Type B pancreatic cell (in vitro differentiated cells): Measurements from ENCODE around the gene RASA1. TPM values are rescaled to one million over a fixed set of nuclear protein-coding genes. Genes with fewer than 3 reads are reported as not detected.
"Not testable (repeated sequence)": the region's sequence is repeated elsewhere in the genome, so short reads cannot be mapped to it uniquely, and the experiment has no call there.

ENCODE experiments used
- DNase-seq: peaks from one replicate; pipeline ENCODE4 v3.0.0; 2021; ENCODE audit warnings: mixed read lengths; ENCODE audit not compliant: unreplicated experiment; ENCODE audit errors: extremely low spot score
- H3K27ac Mint-ChIP-seq: 2 replicates; pipeline ENCODE4 v1.8.0; 2021; ENCODE audit warnings: mild to moderate bottlenecking, mixed read lengths
- H3K27me3 Mint-ChIP-seq: 2 replicates; pipeline ENCODE4 v1.8.0; 2021; ENCODE audit warnings: mixed read lengths
- H3K36me3 Mint-ChIP-seq: 2 replicates; pipeline ENCODE4 v1.8.0; 2021; ENCODE audit warnings: mixed read lengths
- H3K4me1 Mint-ChIP-seq: one replicate; pipeline ENCODE4 v1.8.0; 2021; ENCODE audit warnings: mixed read lengths; ENCODE audit not compliant: unreplicated experiment
- H3K4me3 Mint-ChIP-seq: 2 replicates; pipeline ENCODE4 v1.8.0; 2021; ENCODE audit warnings: mild to moderate bottlenecking, mixed read lengths
- H3K9me3 Mint-ChIP-seq: 2 replicates; pipeline ENCODE4 v1.8.0; 2021; ENCODE audit warnings: mixed read lengths
- total RNA-seq: library from RNA; stranded (reverse); gene quantifications from 2 replicates; pipeline ENCODE4 v1.2.1, GENCODE V29; 2021; ENCODE audit warnings: low replicate concordance
- TF ChIP-seq, protein P1 (sequence below): fragments of 200-600 bp; sonication (generic); conservative IDR thresholded peaks from 2 replicates; pipeline ENCODE4 v1.5.0; 2021; ENCODE audit warnings: antibody characterized with exemption, mild to moderate bottlenecking

The RASA1 gene
- total RNA-seq, 1 donor from 2014 or later, result 33.0 TPM

DNA sequence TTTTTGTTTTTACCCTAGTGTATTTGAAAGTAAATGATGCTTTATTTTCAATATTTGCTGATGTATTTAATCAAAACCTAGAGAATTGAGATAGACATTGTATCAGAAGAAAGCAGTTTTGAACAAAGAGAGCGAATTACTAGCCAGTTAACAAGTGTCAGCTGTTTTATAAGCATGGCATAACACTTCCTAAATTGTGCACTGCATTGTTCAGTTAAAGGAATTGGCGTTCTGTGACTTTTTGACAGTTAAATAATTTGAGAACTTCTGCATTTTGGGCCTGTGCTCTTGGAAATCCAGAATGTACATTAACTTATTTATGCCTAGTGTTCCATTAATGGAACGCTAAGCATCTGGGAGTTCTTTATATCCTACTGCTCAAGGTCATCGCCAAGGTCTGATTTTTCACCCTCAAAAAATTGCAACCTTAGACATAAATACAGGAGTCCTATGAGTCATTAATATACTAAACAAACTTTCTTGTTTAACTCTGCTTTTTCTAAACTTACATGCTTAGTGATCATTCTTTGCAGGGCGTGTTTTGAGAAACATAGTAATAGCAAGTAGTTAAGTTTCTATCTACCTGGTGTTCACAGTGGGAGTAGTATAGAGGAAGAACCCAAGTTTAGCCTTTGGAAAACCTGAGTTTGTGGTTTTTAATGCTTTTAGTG is 31.1 kb downstream of the RASA1 start:
- Mint-ChIP-seq H3K27ac (no peak overlapping the region), H3K4me3 (no peak overlapping the region), H3K36me3 (peaks cover 3% of the 10 kb centered on the region), H3K4me1 (peaks cover 11% of the 10 kb centered on the region), H3K27me3 (no peaks in the 10 kb centered on the region), H3K9me3 (peaks cover under 1% of the 10 kb centered on the region)
- DNase-seq, result no peak
- TF ChIP-seq, protein P1, sequence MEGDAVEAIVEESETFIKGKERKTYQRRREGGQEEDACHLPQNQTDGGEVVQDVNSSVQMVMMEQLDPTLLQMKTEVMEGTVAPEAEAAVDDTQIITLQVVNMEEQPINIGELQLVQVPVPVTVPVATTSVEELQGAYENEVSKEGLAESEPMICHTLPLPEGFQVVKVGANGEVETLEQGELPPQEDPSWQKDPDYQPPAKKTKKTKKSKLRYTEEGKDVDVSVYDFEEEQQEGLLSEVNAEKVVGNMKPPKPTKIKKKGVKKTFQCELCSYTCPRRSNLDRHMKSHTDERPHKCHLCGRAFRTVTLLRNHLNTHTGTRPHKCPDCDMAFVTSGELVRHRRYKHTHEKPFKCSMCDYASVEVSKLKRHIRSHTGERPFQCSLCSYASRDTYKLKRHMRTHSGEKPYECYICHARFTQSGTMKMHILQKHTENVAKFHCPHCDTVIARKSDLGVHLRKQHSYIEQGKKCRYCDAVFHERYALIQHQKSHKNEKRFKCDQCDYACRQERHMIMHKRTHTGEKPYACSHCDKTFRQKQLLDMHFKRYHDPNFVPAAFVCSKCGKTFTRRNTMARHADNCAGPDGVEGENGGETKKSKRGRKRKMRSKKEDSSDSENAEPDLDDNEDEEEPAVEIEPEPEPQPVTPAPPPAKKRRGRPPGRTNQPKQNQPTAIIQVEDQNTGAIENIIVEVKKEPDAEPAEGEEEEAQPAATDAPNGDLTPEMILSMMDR, result no peak

DNA sequence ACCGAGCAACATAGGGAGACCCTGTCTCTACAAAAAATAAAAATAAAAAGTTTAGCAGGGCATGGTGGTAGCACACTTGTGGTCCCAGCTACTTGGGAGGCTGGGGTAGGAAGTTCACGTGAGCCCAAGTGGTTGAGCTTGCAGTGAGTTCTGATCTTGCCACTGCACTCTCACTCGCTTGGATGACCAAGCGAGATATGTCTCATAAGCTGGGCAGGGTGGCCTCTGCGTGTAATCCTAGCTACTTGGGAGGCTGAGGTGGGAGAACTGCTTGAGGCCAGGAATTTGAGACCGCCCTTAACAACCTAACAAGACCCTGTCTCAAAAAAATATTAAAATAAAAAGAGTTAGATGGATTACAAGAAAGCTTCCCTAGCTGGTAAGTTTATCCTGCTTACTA is 32.5 kb downstream of the RASA1 start:
- TF ChIP-seq, protein P1, result no peak
- Mint-ChIP-seq H3K27ac (no peak overlapping the region), H3K27me3 (no peaks in the 10 kb centered on the region), H3K4me3 (no peak overlapping the region), H3K36me3 (peaks cover 10% of the 10 kb centered on the region), H3K9me3 (no peaks in the 10 kb centered on the region), H3K4me1 (peaks cover 11% of the 10 kb centered on the region)
- no peak for DNase-seq

DNA sequence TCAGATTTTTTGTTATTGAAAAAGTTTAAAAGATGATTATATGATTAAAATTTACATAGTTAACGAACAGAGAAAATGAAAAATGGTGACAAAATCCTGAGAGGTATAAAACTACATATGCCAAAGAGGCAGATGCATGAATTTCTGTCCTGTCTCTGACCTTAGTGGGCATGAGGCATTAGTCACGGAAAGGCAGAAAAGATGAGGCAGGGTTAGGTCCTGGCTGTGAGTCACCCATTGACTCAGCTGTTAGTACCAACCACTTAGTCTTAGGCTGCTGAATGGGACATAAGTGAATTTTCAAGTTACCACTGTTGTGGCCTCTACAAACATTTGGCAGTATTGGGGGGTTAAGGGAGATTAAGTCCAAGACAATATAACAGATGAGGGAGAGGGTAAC is 33.1 kb downstream of the RASA1 start:
- Mint-ChIP-seq H3K27me3 (no peaks in the 10 kb centered on the region), H3K4me1 (peaks cover 11% of the 10 kb centered on the region)
- TF ChIP-seq, protein P1, result no peak

DNA sequence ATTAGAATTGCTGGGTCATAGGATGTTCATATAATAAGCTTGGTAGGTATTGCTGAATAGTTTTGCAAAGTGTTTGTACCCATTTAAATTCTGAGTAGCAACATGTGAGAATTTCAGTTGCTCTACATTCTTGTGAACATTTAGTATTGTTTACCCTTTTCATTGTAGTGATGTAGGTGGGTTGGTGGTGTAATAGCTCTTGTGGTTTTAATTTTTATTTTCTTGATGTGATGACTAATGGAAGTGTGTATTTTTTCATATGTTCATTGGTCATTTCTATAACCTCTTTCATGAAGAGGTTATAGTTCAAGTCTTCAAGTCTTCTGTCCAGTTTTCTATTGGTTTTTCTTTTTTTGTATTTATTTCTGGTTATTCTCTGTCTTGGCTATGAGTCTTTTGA is 34.4 kb downstream of the RASA1 start:
- TF ChIP-seq, protein P1, result no peak
- Mint-ChIP-seq H3K27me3 (no peaks in the 10 kb centered on the region), H3K9me3 (peaks cover 5% of the 10 kb centered on the region), H3K4me3 (no peak overlapping the region), H3K4me1 (peaks cover 8% of the 10 kb centered on the region), H3K36me3 (peaks cover 26% of the 10 kb centered on the region), H3K27ac (no peak overlapping the region)
- DNase-seq, result no peak

More for the DNA sequence above, 33.1 kb downstream of the RASA1 start:
- no peak for DNase-seq
- H3K9me3 Mint-ChIP-seq, result peaks cover 4% of the 10 kb centered on the region
- H3K4me3 Mint-ChIP-seq, result no peak overlapping the region
- peaks cover 16% of the 10 kb centered on the region for H3K36me3 Mint-ChIP-seq
- no peak overlapping the region for H3K27ac Mint-ChIP-seq

DNA sequence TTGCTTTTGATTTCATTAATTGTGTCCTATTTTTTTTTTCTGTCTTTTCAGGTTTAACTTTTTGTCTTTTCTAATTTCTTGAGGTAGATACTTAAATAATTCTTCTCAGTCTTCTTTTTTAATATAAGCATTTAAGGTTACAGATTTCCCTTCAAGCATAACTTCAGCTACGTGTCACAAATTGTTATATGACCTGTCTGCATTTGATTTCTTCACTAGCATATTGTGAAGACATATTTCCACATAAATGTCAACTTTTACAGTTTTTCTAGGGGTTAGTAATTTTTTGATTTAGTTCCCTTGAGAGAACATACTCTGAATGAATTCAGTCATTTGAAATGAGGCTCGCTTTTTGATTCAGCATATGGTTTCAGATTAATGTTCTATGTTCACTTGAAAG is 35.6 kb downstream of the RASA1 start:
- H3K4me1 Mint-ChIP-seq, result peaks cover 5% of the 10 kb centered on the region
- H3K36me3 Mint-ChIP-seq, result peaks cover 31% of the 10 kb centered on the region
- no peak overlapping the region for H3K27ac Mint-ChIP-seq
- H3K9me3 Mint-ChIP-seq, result peaks cover 5% of the 10 kb centered on the region
- TF ChIP-seq, protein P1, result no peak
- no peak for DNase-seq
- no peaks in the 10 kb centered on the region for H3K27me3 Mint-ChIP-seq
- H3K4me3 Mint-ChIP-seq, result no peak overlapping the region

DNA sequence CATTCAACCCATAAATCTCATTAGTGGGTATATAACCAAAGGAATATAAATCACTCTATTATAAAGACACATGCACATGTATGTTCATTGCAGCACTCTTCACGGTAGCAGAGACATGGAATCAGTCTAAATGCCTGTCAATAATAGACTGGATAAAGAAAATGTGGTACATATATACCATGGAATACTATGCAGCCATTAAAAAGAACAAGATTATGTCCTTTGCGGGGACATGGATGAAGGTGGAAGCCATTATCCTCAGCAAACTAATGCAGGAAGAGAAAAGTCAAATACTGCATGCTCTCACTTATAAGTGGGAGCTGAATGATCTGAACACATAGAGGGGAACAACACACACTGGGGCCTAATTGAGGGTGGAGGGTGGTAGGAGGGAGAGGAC is 38.4 kb downstream of the RASA1 start:
- H3K27ac Mint-ChIP-seq, result not testable (repeated sequence)

More for the DNA sequence above, 38.4 kb downstream of the RASA1 start:
- H3K4me3 Mint-ChIP-seq, DNase-seq, H3K4me1 Mint-ChIP-seq, H3K27me3 Mint-ChIP-seq, H3K9me3 Mint-ChIP-seq: not testable (repeated sequence)
- peaks cover 34% of the 10 kb centered on the region for H3K36me3 Mint-ChIP-seq
